Progenitor cell of endocrine pancreas (in vitro differentiated cells): ENCODE measurements around the gene ACSS3. TPM values are rescaled to one million over a fixed set of nuclear protein-coding genes. Genes with fewer than 3 reads are reported as not detected.
A peak's percentile ranks its signal among the peaks of the same experiment; 100 is the strongest.

Experiments used
- DNase-seq: peaks from one replicate; pipeline ENCODE4 v3.0.0; 2021; ENCODE audit warnings: low spot score; ENCODE audit not compliant: unreplicated experiment
- H3K27ac Mint-ChIP-seq: 2 replicates; pipeline ENCODE4 v1.8.0; 2021; ENCODE audit warnings: mild to moderate bottlenecking, moderate library complexity, mixed read lengths
- H3K27me3 Mint-ChIP-seq: 2 replicates; pipeline ENCODE4 v1.8.0; 2021; ENCODE audit warnings: mixed read lengths
- H3K36me3 Mint-ChIP-seq: 2 replicates; pipeline ENCODE4 v1.8.0; 2022; ENCODE audit warnings: mixed read lengths; ENCODE audit not compliant: insufficient read depth
- H3K4me1 Mint-ChIP-seq: 2 replicates; pipeline ENCODE4 v1.8.0; 2021; ENCODE audit warnings: low read depth, mixed read lengths
- H3K4me3 Mint-ChIP-seq: 2 replicates; pipeline ENCODE4 v1.8.0; 2021; ENCODE audit warnings: low read depth, mild to moderate bottlenecking, moderate library complexity, mixed read lengths
- H3K9me3 Mint-ChIP-seq: 2 replicates; pipeline ENCODE4 v1.8.0; 2021; ENCODE audit warnings: low read depth, mixed read lengths
- CTCF ChIP-seq: fragments of 200-600 bp; sonication (generic); IDR thresholded peaks from one replicate; pipeline ENCODE4 v1.5.0; 2021; ENCODE audit warnings: antibody characterized with exemption, mild to moderate bottlenecking; ENCODE audit not compliant: unreplicated experiment
- total RNA-seq: library from RNA; stranded (reverse); gene quantifications from 2 replicates; pipeline ENCODE4 v1.2.1, GENCODE V29; 2021

ACSS3 gene
- total RNA-seq, 1 donor from 2014 or later, result 15.9 TPM

GRCh38 chr12:81141217-81141616 is 63.3 kb downstream of the ACSS3 start:
- Mint-ChIP-seq H3K36me3 (peaks cover 5% of the 10 kb centered on the region), H3K4me1 (peaks cover 15% of the 10 kb centered on the region), H3K4me3 (no peak overlapping the region), H3K27ac (no peak overlapping the region), H3K9me3 (peaks cover 3% of the 10 kb centered on the region), H3K27me3 (no peaks in the 10 kb centered on the region)
- no peak for DNase-seq
- no peak for TF ChIP-seq CTCF

GRCh38 chr12:81143057-81143456 is 65.2 kb downstream of the ACSS3 start:
- H3K4me3 Mint-ChIP-seq, result no peak overlapping the region
- no peak for TF ChIP-seq CTCF
- peaks cover 3% of the 10 kb centered on the region for H3K9me3 Mint-ChIP-seq
- no peak for DNase-seq
- H3K4me1 Mint-ChIP-seq, result peaks cover 19% of the 10 kb centered on the region
- H3K27ac Mint-ChIP-seq, result no peak overlapping the region
- H3K27me3 Mint-ChIP-seq, result no peaks in the 10 kb centered on the region
- peaks cover 5% of the 10 kb centered on the region for H3K36me3 Mint-ChIP-seq

DNA sequence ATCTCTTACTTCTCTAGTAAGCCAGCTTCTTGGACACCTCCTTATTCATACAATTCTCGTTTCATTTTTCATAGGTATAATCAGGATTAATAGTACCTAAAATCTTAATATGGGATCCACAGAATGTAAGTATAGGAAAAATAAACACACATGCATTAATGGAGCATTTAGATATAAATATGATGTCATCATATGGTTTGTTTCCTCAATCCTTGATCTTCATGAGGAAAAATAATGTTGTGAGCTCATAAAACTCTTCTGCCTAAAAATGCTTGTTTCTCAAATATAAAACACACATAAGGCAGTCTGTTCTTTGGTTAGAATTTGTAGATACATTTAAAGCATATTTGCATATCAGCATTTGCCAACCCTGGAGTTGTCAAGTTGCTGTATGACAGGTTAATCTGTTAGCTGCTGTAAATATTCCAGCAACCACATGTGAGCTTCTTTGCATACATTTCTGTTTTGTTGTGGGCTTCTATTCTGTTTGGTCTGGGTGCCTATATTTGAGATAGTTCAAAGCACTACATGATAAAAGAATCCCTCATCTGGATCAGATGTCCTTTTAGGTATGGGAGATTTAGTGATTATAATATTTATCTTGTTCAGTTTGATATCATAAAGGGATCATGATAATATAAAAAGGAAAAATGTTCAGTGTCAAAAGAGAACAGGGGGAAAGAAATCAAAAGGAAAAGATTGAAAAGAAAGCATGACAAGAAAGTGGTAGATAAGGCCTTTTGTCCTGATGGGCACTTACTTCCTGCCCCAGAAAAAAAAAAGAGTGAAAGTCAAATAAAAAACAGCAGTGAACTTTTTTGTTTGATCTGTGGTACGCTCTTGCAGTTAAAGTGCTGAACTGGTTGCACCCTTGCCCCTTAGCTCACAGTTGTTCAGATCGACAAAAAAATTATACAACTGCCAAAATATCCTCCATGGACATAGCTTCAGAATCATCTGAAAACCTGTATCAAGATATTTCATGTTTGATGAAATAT is 68.6 kb downstream of the ACSS3 start:
- no peak for DNase-seq
- peak overlapping the region; percentile 5 for H3K27ac Mint-ChIP-seq
- H3K36me3 Mint-ChIP-seq, result peaks cover 5% of the 10 kb centered on the region
- H3K27me3 Mint-ChIP-seq, result no peaks in the 10 kb centered on the region
- no peak overlapping the region for H3K4me3 Mint-ChIP-seq
- H3K9me3 Mint-ChIP-seq, result peaks cover 3% of the 10 kb centered on the region
- peaks cover 19% of the 10 kb centered on the region for H3K4me1 Mint-ChIP-seq
- TF ChIP-seq CTCF, result no peak

DNA sequence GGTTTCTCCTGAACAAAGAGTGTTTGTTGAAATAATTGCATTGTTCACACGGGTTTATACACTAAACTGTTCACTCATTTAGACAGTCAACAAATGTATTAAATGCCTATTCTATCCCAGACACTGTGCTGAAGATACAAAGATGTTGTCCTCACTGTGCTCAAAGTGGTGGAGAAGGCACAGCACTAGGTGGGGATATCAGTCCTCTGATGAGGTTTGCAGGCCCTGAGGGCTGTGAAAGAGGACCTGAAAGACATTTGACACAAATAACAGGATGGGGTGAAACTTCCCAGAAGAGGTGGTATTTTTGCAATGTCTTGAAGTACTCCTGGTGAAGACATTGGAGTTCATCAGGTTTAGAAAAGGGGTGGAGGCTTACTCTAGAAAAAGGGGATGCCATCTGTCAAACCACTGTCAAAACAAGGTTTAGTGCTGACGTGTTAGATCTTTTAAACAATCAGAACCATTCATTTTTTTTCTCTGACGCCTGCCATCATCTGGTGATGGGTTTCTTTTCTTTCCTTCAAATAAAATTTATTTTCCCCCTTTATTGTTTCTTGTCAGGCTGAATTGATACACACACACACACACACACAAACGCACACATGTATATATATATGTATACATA is 69.5 kb downstream of the ACSS3 start:
- Mint-ChIP-seq H3K27me3 (no peaks in the 10 kb centered on the region), H3K9me3 (peaks cover 3% of the 10 kb centered on the region), H3K4me1 (peaks cover 19% of the 10 kb centered on the region), H3K27ac (no peak overlapping the region), H3K4me3 (no peak overlapping the region), H3K36me3 (peaks cover 5% of the 10 kb centered on the region)
- DNase-seq, result no peak
- TF ChIP-seq CTCF, result no peak

DNA sequence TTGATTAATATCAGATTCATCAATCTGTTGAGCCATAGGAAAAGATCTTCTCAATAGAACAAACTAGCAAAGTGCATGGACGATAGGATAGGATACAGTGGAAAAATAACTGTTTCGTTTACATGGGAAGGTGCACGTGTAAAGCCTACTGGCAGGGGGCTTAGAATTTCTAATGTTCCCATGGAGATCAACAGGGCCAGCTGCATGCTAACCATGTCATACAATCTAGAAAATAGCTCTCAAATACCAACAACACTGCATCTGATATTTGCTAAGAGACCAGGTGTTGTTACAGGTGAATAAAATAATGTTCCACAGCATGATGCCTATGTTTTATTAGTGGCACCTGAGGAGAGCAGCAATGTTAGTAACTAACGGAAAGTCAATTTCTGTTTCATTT is 72.5 kb downstream of the ACSS3 start:
- no peak overlapping the region for H3K4me3 Mint-ChIP-seq
- H3K9me3 Mint-ChIP-seq, result peaks cover under 1% of the 10 kb centered on the region
- no peak for TF ChIP-seq CTCF
- peaks cover 12% of the 10 kb centered on the region for H3K4me1 Mint-ChIP-seq
- peaks cover 1% of the 10 kb centered on the region for H3K36me3 Mint-ChIP-seq
- no peak for DNase-seq
- H3K27me3 Mint-ChIP-seq, result no peaks in the 10 kb centered on the region
- H3K27ac Mint-ChIP-seq, result no peak overlapping the region
